ENCODE data around the gene WT1. TPM values are rescaled to one million over a fixed set of nuclear protein-coding genes. Genes with fewer than 3 reads are reported as not detected.

Gene WT1
- total and polyA plus RNA-seq, 2 experiments from 2014 or later = 3.0 to 5.0 TPM

DNA sequence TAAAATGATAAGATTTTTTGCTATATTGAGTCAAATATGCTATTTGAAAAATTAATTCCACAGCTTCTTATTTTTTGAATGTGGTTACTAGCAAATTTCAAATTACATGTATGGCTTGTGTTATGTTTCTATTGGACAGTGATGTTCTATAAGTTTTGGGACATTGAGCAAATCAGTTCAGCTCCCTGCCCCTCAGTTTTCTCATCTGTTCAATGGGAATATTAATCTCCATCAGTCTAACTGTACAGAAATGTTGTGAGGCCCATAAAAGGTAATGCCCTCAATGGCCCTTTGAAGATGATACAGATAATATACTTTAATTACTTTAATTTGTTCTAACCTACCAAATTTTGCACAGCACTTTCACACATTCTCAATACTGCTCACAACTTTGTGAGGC is 15.2 kb downstream of the WT1 start:
- Histone ChIP-seq H3K27ac (no peak overlapping the region), H3K9me3 (ENCODE audit: low read depth) (no peaks in the 10 kb centered on the region), H3K4me1 (ENCODE audit: low read depth) (peaks cover 14% of the 10 kb centered on the region), H3K27me3 (peaks cover 82% of the 10 kb centered on the region), H3K4me3 (no peak overlapping the region), H3K36me3 (no peaks in the 10 kb centered on the region)
- DNase-seq (ENCODE audit: low read depth in 1 of 2, low spot score in 1 of 2) = no peak
- TF ChIP-seq, protein P1, sequence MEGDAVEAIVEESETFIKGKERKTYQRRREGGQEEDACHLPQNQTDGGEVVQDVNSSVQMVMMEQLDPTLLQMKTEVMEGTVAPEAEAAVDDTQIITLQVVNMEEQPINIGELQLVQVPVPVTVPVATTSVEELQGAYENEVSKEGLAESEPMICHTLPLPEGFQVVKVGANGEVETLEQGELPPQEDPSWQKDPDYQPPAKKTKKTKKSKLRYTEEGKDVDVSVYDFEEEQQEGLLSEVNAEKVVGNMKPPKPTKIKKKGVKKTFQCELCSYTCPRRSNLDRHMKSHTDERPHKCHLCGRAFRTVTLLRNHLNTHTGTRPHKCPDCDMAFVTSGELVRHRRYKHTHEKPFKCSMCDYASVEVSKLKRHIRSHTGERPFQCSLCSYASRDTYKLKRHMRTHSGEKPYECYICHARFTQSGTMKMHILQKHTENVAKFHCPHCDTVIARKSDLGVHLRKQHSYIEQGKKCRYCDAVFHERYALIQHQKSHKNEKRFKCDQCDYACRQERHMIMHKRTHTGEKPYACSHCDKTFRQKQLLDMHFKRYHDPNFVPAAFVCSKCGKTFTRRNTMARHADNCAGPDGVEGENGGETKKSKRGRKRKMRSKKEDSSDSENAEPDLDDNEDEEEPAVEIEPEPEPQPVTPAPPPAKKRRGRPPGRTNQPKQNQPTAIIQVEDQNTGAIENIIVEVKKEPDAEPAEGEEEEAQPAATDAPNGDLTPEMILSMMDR (IDR thresholded peaks at IDR 0.05; ENCODE audit: low read depth, low read length) = no peak

DNA sequence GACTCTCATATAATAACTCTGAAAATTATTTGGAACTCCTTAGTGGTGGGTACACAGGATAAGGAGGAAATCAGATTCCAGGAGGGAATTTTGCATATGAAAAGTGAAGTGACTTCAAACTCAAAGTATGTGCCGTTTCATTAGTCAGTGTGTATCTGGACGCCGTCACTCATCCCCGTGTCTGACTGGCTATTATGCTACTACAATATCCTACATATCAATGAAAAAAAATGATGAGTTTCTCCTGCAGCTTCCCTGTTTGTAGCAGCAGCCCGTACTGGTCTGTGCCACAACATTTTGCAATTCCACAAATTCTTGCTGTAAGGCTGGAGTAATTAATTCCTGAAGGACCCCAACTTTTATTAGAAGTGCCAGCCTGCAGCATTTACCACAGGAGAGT is 16.5 kb downstream of the WT1 start:
- H3K36me3 ChIP-seq = no peaks in the 10 kb centered on the region
- peaks cover 14% of the 10 kb centered on the region for H3K4me1 ChIP-seq (ENCODE audit: low read depth)
- H3K9me3 ChIP-seq (ENCODE audit: low read depth) = no peaks in the 10 kb centered on the region
- no peak overlapping the region for H3K27ac ChIP-seq
- H3K4me3 ChIP-seq = no peak overlapping the region
- TF ChIP-seq, protein P1 (IDR thresholded peaks at IDR 0.05; ENCODE audit: low read depth, low read length) = no peak
- peaks cover 69% of the 10 kb centered on the region for H3K27me3 ChIP-seq
- DNase-seq (ENCODE audit: low read depth in 1 of 2, low spot score in 1 of 2) = no peak

DNA sequence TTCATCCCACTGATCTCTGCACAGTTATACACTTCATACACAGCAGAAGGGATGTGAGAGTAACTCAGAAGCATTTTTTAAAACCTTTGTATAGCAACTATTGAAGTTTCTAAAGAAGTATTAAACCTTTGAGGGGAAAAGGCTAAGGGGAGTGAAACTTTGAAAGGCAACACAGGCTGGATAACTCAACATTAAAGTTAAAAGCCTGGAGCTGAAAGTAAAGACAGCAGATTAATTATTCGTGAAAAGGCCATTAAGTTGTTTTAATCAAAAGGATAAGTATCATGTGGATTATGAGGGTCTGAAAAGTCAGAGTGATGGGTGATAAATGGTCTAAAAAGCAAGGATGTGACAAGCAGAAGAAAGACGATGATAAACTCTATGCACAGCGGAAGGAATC is 17.5 kb downstream of the WT1 start:
- Histone ChIP-seq H3K36me3 (no peaks in the 10 kb centered on the region), H3K4me3 (no peak overlapping the region), H3K27me3 (peaks cover 59% of the 10 kb centered on the region), H3K27ac (no peak overlapping the region), H3K4me1 (ENCODE audit: low read depth) (peaks cover 14% of the 10 kb centered on the region), H3K9me3 (ENCODE audit: low read depth) (no peaks in the 10 kb centered on the region)
- DNase-seq (ENCODE audit: low read depth in 1 of 2, low spot score in 1 of 2) = no peak
- TF ChIP-seq, protein P1 (IDR thresholded peaks at IDR 0.05; ENCODE audit: low read depth, low read length) = no peak

DNA sequence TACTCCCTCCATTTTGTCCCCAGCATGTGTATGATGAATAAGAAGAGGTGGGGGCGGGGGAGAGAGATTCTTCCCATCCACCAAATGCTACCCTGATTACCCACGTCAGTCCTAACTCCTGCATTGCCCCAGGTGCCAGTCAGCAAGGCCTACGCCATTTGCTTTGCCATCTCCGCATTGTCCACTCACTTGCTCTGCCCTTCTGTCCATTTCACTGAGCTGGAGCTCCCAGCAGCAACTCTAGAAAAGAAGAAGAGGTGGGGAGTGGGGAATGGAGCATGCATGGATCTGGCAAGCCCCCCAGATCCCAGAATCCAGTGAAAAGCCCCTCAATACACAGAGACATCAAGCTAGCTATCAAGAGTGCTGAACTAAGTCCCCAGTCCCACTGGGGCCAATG is 19.0 kb downstream of the WT1 start:
- TF ChIP-seq, protein P1 (IDR thresholded peaks at IDR 0.05; ENCODE audit: low read depth, low read length) = no peak
- Histone ChIP-seq H3K9me3 (ENCODE audit: low read depth) (no peaks in the 10 kb centered on the region), H3K27me3 (peaks cover 45% of the 10 kb centered on the region), H3K4me1 (ENCODE audit: low read depth) (peaks cover 14% of the 10 kb centered on the region), H3K27ac (no peak overlapping the region), H3K36me3 (no peaks in the 10 kb centered on the region), H3K4me3 (no peak overlapping the region)
- DNase-seq (ENCODE audit: low read depth in 1 of 2, low spot score in 1 of 2) = no peak

DNA sequence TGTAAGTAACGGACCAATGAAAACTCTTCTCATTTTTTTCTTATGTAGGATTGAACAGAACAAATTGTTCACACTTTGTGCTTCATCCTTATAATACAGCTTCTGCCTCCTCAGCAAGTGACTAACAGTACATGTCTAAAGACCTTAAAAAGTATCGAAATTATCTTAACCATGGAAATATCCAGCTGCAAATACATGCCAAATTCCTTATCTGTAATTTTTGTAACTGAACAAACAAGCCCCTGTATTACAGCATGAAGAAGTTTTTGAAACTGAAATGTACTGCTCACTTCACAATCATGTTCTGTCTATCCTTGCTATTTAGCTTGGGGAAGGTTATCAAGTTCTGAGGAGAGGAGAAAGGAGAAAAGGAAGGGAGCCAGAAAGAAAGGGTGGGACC is 20.4 kb downstream of the WT1 start:
- H3K27me3 ChIP-seq = peaks cover 40% of the 10 kb centered on the region
- TF ChIP-seq, protein P1 (IDR thresholded peaks at IDR 0.05; ENCODE audit: low read depth, low read length) = no peak
- H3K36me3 ChIP-seq = no peaks in the 10 kb centered on the region
- no peak overlapping the region for H3K27ac ChIP-seq
- peaks cover 8% of the 10 kb centered on the region for H3K4me1 ChIP-seq (ENCODE audit: low read depth)
- no peaks in the 10 kb centered on the region for H3K9me3 ChIP-seq (ENCODE audit: low read depth)
- DNase-seq (ENCODE audit: low read depth in 1 of 2, low spot score in 1 of 2) = peak in 1 of 2 donors; percentile 67
- no peak overlapping the region for H3K4me3 ChIP-seq

Data from cardiac muscle cell (in vitro differentiated cells and primary cell).